GM12872 (cell line): ENCODE results near the gene PCNT.

Experiments
- CTCF ChIP-seq: IDR thresholded peaks from 3 replicates; pipeline ENCODE4 v1.5.1; 2011; ENCODE audit warnings: low read depth, mild to moderate bottlenecking, low read length, moderate library complexity; ENCODE audit not compliant: insufficient read depth

PCNT gene

GRCh38 chr21:46442938-46443337, 119.0 kb downstream of the PCNT start:
- TF ChIP-seq CTCF: no peak

- no peak for TF ChIP-seq CTCF
Observed at GRCh38 chr21:46443910-46444309, 120.0 kb downstream of the PCNT start.

- no peak for TF ChIP-seq CTCF
Observed at GRCh38 chr21:46448108-46448507, 124.2 kb downstream of the PCNT start.

- TF ChIP-seq CTCF: no peak
Observed at GRCh38 chr21:46452710-46453109, 128.8 kb downstream of the PCNT start.

- TF ChIP-seq CTCF: no peak
Observed at GRCh38 chr21:46454142-46454541, 130.2 kb downstream of the PCNT start.

GRCh38 chr21:46454634-46455390, 130.9 kb downstream of the PCNT start:
- TF ChIP-seq CTCF: no peak

- TF ChIP-seq CTCF: no peak
Observed at GRCh38 chr21:46455575-46456385, 131.8 kb downstream of the PCNT start.
